Subcutaneous adipose tissue (tissue), 4 donors: ENCODE results near the gene CCT4. TPM values are rescaled to one million over a fixed set of nuclear protein-coding genes. Genes with fewer than 3 reads are reported as not detected.

Experiments
- CTCF ChIP-seq: fragments of 450-650 bp; IDR thresholded peaks from one replicate; pipeline ENCODE4 v1.5.1; 2016; ENCODE audit warnings: low read depth, mild to moderate bottlenecking, control low read depth, antibody characterized with exemption, moderate library complexity
- total RNA-seq, 4 donors: library from RNA; depleted of rRNA; stranded (reverse); fragments of >200 nt; gene quantifications; one replicate each; pipeline ENCODE4 v1.1.0, GENCODE V29; 2016

The CCT4 gene
- total RNA-seq, 4 donors from 2014 or later = 75.9 to 127 (median 79.7) TPM

GRCh38 chr2:61876400-61876799 lies 12.1 kb downstream of the CCT4 start:
- no peak for TF ChIP-seq CTCF

GRCh38 chr2:61862085-61862484 lies 26.4 kb downstream of the CCT4 start:
- no peak for TF ChIP-seq CTCF

- no peak for TF ChIP-seq CTCF
These were observed 31.2 kb downstream of the CCT4 start for GRCh38 chr2:61857224-61857623.

- no peak for TF ChIP-seq CTCF
These were observed 33.2 kb downstream of the CCT4 start for GRCh38 chr2:61855318-61855613.

GRCh38 chr2:61854564-61855317 lies 33.7 kb downstream of the CCT4 start:
- no peak for TF ChIP-seq CTCF

GRCh38 chr2:61853847-61854563 lies 34.5 kb downstream of the CCT4 start, which contains the start of gene FAM161A:
TSS of gene FAM161A (minus strand) at chr2:61854060. CDS start at chr2:61854041, 19 bp downstream.
- TF ChIP-seq CTCF = no peak

- TF ChIP-seq CTCF = no peak
These were observed 35.2 kb downstream of the CCT4 start for GRCh38 chr2:61853086-61853846.
